DMS53 treated with DMSO at 0.1 percent for 48 hours (cell line): ENCODE measurements around the gene CHST6.
A peak's percentile ranks its signal among the peaks of the same experiment; 100 is the strongest.
"Not testable (repeated sequence)": the region's sequence is repeated elsewhere in the genome, so short reads cannot be mapped to it uniquely, and the experiment has no call there.

Source experiments
- DNase-seq: peaks from one replicate; lab custom pipeline; 2025; ENCODE audit not compliant: unreplicated experiment; lab: John Stamatoyannopoulos, UW

Gene CHST6

DNA sequence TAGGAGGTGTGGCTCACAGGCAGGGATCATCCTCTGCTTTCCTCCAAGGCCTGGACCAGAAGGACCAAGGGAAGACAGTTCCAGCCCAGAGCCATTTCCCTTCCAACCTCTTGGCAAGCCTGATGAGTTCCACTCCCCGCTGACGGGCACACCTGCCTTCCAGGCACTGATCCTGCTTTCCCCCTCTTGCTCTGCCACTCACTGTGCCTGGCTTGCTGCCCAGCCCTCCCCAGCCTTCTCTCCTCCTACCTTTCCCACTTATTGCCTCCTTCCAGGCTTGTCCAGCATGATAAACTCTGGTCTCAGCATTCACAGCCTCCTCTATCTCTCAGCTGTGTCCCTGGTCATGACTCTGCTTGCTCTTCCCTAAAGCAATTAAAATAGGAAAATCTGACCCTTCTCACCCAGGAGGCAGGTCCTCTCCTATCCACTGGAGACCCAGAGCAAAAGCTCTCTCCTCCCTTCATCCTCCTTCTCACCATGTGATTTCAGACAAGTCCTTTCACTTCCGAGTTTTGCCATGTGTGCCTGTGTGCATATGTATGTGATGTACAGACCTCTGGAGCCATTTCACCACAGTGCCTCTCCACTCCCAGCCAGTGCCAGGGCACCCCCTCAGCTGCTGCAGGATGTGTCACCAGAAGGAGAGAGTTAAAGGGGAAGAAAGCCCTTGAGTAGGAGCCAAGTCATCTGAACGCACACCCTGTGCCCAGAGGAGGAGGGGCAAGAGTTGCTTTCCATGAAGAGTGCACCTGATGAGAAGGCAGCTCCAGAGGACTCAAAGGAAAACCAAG is 17.4 kb downstream of the CHST6 start:
- DNase-seq = no peak

DNA sequence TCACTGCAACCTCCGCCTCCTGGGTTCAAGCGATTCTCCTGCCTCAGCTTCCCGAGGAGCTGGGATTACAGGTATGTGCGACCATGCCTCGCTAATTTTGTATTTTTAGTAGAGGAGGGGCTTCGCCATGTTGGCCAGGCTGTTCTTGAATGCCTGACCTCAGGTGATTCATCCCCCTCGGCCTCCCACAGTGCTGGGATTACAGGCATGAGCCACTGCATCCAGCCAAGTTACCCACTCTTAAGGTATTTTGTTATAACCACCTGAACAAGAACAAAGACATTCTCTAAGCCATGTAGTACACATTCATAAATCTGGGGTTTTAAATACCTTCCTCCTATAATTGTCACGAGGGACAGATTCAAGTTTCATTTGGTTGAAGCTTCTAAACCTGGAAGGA is 18.4 kb downstream of the CHST6 start:
- DNase-seq = no peak

DNA sequence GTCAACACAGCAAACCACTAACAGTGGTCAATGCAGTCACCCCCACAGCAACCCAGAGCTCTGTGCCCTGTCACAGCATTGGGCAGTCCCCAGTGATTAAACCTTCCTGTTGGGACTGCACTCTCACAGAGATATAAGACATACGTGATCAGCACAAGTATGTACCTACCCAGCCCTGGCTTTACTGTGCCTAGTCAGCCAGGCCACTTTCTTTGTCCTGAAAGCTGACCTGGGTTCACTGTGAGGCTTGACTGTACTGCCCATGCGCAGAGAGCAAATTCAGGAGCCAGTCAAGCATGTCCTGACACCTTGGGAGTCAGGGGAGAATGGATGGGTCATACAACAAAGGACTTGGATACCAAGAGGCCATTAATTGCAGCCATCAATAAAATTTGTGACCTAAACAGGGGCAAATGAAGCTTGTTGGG is 19.8 kb downstream of the CHST6 start:
- no peak for DNase-seq

DNA sequence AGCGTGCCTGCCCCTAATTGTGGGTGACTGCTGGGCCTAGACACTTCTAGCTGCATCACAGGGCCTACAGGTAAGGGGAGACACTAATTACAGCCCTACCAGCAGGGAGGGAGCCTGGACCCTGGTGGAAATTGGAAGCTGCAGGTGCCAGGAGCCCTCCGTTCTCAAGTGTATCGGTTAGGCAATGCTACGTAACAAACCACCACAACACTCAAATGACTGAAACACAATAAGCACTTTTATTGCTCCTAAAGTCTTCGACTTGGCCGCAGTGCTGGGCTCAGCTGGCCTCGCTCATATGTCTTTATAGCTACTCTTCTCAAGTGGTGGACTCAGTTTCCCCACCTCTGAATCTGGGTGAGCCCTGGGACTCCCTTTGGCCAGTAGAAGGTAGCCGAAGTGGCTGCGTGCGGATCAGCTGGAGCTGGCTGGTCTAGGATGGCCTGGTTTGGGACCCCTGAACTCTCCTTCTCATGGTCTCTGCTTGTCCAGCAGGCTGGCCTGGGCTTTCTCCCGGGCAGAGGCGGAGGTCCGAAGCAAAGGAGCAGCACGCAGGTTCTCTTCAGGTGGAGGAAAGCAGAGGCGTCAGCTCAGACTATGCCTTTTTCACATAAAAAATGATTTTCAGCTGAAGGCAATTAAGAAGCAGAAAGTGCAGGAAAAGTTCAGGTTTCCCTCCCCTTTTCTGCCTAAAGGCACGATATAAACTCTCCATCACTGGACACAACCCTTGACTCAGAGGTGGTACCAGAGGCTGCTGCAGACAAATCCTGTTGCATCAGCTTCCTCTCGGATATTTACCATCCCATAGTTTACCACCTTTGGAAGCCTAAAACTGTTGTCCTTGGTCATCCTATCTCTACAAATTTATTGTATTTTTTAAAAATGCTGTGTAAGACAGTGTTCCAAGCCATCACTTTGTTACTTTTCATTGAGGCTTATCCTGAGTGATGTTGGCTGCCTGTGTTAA is 22.0 kb downstream of the CHST6 start:
- DNase-seq = no peak

DNA sequence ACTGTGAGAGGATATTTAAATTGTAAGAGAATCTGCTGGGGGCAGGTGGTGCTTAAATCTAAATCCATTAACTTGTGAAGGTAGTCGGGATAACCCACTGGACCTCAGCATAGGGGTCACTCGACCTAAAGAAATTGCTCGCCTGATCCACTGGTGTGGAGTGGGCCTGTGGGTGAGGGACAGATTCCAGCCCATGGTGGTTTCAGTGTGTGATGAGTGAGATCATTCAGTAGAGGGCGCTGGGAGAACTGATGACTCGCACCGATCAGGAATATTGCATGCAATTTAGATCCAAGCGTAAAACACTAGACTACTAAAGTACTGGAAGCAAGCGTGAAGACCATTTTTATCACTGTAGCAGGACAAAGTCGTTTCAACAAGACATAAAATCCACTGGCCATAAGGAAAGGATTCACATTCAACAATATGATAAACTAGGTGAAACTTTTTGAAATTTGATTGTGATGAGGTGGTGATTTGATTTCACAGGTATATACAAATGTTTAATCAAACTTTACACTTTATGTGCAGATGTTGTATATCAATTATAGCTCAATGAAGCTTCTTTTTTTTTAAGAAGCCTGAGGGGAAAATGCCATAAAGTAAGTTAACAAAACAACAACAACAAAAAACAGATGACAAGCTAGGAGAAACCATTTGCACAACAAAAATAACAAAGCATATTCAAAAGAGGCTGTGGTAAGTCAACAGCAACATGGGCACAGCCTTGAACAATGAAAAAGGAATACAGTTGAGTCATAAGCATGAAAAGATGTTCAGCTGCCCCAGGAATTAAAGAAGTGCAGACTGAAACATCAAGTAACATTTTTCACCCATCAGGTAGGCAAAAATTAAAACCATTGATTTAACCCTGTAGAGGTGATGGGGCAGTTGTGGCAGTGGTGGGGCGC is 23.3 kb downstream of the CHST6 start:
- peak; percentile 45 for DNase-seq

DNA sequence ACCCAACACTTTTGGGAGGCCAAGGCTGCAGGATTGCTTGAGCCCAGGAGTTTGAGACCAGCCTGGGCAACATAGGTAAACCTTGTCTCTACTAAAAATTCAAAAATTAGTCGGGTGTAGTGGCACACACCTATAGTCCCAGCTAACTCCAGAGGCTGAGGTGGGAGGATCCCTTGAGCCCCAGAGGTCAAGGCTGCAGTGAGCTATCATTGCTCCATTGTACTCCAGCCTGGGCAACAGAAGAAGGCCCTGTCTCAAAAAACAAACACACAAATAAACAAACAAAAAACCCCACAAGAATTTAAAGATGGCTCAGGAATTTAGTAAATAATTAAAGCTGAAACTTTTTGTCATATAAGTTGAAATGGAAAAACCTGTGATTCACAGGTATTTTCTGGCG is 28.5 kb downstream of the CHST6 start:
- DNase-seq = no peak

DNA sequence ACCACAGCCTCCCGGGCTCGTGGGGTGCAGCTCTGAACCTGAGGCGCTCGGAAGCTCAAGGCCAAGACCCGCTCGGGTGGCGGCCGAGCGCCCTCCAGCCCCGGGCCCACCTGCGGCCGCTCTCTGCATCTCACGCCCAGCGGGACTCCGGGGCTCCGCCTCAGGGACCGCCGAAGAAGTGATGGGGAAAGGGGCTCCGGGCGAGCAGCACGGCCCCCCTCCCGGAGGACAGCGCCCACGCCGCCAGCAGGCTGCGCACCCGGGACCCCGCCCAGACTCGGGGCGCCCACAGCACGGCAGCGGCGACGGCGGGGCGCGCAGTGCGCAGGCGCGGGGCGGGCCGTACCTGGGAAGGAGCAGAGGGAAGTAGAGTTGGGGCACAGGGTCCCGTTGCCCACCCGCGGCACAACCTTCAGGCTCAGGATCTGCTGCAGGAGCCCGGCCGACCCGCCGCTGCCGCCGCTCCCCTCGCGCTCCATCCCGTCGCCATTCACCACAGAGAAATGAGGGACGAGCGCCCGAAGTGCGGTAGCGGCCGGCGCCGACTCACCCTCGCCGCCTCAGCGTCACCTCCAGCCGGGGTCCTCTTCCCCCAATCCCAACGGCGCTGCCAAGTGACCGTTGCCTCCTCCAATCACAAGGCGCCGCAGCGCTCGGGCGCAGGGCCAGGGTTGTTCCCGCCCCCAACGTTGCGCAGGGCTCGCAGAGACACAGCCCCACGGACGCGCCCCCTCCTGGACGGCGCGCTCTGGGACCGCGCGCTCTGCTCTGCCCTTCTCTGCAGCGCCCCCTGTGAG is 30.9 kb downstream of the CHST6 start, which contains the start of gene TMEM170A:
Gene TMEM170A, minus strand, starts transcription at position 568 of the 797 bp plus-strand sequence. Its CDS starts 89 bp downstream, at position 479.
- peak; percentile 91 for DNase-seq

DNA sequence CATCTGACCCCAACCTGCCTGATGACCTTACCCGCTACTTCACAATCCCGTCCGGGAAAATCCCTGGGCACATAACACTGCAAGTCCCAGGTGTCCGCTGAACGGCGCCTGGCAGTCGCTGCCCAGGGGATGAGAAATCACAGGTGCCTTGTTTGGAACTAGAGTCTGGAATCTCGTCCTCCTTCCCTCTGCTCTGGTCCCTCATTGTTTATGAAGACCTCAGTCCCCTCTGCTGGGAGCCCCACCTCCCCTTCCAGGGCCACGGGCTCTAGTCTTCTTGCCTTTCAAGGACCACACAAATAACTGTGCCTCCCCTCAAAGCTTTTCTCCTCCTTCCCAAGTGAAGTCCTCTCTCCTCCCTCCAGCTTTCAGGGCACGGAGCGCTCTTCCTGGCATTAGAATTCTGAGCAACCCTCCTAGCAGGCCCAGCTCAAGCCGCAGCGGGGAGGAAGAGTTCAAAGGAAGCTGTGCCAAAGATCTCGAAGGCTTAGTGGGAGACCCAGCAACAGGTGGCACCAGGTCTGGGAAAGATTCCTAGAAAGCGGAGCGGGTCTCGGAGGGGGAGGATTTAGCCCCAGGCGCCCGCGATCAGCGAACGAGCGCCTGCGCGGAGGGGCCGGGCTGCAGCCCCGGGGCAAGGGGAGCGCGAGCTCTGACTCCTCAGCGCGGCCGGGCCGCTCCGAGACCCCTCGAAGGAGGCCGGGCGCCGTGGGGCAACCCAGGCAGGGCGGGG is 31.7 kb downstream of the CHST6 start:
- peak; percentile 2 for DNase-seq

DNA sequence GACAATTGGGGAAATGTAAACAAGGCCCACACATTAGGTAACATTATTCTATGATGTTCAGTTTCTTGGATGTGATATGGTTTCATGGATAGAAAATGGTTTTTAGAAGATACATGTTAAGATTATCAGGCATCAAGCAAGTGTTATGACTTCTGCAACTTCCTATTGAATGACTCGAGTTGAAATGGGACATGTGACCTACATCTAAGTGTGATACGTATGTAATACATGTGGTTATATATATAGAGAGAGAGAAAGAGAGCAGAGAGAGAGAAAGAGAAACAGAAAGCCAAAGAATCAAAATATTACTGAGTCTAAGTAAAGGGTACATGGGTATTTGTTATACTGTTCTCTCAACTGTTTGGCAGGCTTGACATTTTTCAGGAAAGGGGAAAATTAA is 32.4 kb downstream of the CHST6 start:
- DNase-seq = no peak

DNA sequence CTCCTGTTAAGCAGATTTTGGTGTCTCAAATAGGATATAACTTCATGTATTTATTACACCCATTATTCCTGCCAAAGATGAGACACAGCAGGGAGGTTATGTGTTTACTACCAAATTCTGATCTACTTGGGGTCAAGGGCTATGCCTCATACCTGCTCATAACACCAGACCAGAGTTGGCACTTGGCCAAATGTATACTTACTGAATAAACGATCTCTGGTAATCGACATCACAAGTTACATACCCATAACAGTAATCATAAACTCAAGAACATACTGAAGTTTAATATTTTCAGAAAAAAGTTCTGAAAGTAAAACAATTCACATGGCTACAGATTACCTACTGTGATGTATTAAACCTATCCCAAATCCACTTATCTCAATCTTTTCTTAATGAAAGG is 33.7 kb downstream of the CHST6 start:
- DNase-seq = no peak

DNA sequence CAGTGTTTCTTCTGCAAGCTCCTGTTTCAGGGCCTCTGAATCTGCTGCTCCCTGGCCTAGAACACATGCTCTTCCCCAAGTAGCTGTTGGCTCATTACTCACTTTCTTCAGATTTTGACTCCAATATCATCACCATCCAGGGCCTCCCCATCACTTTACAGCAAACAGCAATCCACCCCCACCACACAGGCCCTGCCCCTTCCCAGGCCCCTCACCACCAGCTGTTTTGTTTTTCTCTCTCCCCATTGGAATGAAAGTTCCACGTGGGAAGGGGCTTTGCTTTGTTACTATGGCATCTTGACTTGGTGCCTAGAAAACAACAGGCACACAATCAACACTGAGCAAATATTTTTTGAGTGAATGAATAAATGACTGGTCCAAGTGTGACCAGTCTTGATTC is 34.8 kb downstream of the CHST6 start:
- no peak for DNase-seq

DNA sequence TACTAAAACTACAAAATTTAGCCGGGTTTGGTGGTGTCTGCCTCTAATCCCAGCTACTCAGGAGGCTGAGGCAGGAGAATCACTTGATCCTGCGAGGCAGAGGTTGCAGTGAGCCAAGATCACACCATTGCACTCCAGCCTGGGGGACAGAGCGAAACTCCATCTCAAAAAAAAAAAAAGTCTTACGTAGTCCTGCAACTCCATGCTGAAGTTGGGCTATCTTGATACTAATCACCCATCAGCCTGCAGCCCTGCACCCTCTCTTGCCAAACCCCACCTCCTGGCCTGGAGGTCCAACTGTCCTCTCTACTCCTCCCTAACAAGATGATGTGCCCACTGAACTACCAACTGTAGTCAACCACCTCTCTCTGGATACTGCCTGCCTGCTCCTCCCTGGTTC is 35.5 kb downstream of the CHST6 start:
- DNase-seq = no peak

DNA sequence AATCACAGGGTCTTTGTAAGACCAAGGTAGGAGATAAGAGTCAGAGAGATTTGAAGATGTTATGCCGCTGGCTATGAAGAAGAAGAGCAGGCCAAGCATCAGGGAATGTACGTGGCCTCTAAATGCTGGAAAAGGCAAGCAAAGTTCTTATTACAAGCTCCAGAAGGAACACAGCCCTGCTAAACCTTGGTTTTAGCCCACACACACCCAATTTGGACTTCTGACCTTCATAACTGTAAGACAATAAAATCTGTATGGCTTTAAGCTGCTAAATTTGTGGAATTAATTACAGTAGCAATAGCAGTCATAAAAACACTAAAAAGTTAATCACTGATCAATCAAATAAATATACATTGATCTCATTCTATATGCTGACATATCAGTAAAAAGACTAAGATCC is 36.8 kb downstream of the CHST6 start:
- no peak for DNase-seq

DNA sequence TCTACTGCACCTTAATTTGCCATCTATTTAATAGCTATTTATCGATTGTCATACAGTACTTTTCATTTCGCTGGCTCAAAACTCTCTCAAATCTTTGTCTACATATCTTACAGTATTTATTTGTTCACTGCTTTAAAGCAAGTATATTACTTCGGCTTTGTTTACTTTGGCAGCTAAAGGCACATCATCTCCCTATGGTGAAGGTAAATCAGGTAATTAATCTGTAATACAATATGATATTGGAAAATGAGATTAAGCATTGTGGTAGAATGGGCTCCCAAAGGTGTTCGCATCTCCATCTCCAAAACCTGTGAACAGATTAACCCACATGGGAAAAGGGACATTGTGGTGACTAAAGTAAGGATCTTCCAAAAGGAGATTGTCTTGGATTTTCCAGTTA is 37.2 kb downstream of the CHST6 start:
- DNase-seq = no peak

DNA sequence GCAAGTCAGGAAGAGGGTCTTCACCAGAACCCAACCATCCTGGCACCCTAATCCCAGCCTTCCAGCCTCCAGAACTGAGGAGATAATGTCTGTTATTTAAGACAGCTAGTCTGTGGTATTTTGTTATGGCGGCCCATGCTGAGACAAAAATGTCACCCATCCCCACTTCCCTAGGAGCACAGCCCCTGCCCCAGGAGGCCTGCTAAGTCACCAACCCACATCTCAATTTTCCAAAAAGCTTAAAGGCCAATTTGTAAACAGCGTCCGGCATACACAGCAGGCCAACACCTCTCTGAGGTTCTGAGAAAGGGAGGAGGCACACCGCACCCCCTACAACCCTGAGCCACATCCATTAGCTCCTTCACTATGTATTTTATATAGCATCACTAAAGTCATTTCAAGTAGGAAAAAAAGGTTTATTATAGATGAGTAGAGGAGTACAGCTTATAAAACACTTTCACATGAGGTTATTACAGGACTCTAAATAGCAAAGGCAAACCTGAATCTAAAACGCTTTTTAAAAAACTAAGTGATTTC is 37.7 kb downstream of the CHST6 start:
- no peak for DNase-seq

DNA sequence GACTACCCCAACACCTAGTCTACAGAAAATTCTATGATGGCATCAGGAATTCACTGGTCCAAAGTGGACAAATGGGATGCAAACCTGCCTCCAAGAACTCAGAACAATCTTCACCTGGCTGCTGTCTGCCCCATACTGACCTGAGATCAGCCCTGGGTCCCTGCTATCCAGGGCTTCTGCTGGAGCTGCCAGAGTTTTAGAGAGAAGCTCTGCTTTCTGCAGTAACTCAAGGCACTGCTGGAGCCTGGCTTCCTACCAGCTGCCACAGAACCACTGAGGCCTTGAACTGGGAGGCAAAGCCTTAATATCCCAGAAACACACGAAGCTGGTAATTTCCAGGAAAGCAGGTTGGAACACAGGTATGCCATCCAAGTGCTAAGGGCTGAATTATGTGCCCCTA is 38.3 kb downstream of the CHST6 start:
- DNase-seq = no peak

DNA sequence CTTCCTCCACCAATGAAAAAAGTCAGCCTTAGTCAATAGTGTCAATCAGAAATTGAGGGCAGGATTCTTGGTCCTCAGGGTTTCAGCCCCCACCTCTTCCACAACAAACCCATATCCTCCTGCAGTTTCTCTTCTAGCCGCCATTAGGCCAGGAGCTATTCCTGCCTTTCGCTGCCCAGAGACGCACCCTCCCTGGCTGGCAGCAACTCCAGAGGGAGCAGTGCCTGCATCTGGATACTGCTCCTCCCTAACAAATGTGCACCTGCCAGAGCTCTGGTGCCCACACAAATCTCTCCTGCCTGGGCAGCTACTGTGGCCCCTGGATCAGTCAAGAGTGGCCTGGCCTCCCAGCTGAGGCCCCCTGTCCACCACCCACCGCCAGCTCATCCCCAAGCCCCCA is 38.8 kb downstream of the CHST6 start:
- DNase-seq = not testable (repeated sequence)

DNA sequence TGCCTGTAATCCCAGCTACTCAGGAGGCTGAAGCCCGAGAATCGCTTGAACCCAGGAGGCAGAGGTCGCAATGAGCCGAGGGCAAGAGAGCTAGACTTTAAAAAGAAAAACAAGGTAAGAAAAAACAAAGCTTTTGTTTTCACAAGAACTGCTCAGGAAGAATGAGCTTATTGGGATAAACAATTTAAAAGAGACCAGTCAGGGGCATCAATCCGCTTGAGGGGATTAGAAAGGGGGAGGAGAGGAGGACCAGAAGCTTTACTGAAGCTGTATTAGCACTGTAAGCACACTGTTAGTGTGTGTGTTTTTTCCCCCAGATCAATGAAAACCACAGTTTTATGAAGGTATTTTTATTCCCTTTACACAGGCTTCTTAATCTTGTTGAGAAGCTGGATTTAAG is 39.6 kb downstream of the CHST6 start:
- DNase-seq = no peak
